Colonic mucosa (tissue), 4 donors: ENCODE data around the gene GHR. TPM values are rescaled to one million over a fixed set of nuclear protein-coding genes. Genes with fewer than 3 reads are reported as not detected.

ENCODE experiments used
- DNase-seq: peaks from one replicate; pipeline ENCODE4 v3.0.0-alpha.2; 2020
- H3K27ac ChIP-seq: fragments of 200-600 bp; one replicate; pipeline ENCODE4 v1.8.0; 2021
- H3K27me3 ChIP-seq: fragments of 200-600 bp; one replicate; pipeline ENCODE4 v1.8.0; 2021
- H3K36me3 ChIP-seq: fragments of 200-600 bp; one replicate; pipeline ENCODE4 v1.8.0; 2021
- H3K4me1 ChIP-seq: fragments of 200-600 bp; one replicate; pipeline ENCODE4 v1.8.0; 2021; ENCODE audit warnings: mild to moderate bottlenecking
- H3K4me3 ChIP-seq: fragments of 200-600 bp; one replicate; pipeline ENCODE4 v1.8.0; 2021
- H3K9ac ChIP-seq, 2 donors: one replicate each; pipeline ENCODE4 v1.7.0; 2013; ENCODE audit warnings: control low read depth in 2 of 2, low read depth in 2 of 2, low read length in 2 of 2
- H3K9me3 ChIP-seq: fragments of 200-600 bp; one replicate; pipeline ENCODE4 v1.8.0; 2021
- intact Hi-C: fragments of 100-400 bp; cut with DNase I; formaldehyde crosslinking; loops from one replicate; pipeline ENCODE4 v1.14.1; 2022
- total RNA-seq, 2 donors: library from RNA; stranded (reverse); fragmentation: NEBNext Ultra II Directional in 1 of 2; extraction: Animal tissue kit (Norgen Biotek cat#: 25700) in 1 of 2; gene quantifications; one replicate each; pipeline ENCODE4 v1.2.1, GENCODE V29; 2021
- TF ChIP-seq, protein P1 (sequence below): fragments of 200-600 bp; IDR thresholded peaks from one replicate; pipeline ENCODE4 v1.8.0; 2022; ENCODE audit warnings: antibody characterized with exemption, mild to moderate bottlenecking
- donor health status: healthy.
- donor health status: DM: no; HTN: no; CAD: no.
- donor health status: DM: no; HTN: no; CAD: no.

Gene GHR
- total RNA-seq, 2 donors from 2014 or later, result 2.4 to 6.8 TPM

DNA sequence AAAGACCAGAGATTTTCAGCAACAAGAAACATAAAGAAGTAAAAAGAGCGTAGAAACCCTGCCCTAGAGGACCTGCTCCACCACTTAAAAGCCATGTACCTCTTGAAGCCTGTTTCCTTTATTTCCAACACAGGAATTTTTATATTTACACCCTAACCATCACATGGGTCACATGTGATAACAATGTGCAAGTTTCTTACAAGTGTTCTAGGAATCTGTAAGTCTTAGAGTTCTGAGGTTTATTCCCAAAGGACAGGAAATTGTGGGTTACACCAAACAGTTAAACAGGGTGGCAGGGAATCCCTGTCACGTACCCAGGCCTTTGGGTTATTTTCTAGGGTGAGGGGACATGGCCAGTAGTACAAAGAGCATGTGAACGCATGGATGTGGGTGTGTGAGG, 224.8 kb downstream of the GHR start:
- Histone ChIP-seq H3K4me3 (no peak overlapping the region), H3K4me1 (no peaks in the 10 kb centered on the region), H3K9ac (no peak overlapping the region), H3K27ac (no peak overlapping the region), H3K27me3 (no peaks in the 10 kb centered on the region), H3K36me3 (no peaks in the 10 kb centered on the region), H3K9me3 (no peaks in the 10 kb centered on the region)
- TF ChIP-seq, protein P1, sequence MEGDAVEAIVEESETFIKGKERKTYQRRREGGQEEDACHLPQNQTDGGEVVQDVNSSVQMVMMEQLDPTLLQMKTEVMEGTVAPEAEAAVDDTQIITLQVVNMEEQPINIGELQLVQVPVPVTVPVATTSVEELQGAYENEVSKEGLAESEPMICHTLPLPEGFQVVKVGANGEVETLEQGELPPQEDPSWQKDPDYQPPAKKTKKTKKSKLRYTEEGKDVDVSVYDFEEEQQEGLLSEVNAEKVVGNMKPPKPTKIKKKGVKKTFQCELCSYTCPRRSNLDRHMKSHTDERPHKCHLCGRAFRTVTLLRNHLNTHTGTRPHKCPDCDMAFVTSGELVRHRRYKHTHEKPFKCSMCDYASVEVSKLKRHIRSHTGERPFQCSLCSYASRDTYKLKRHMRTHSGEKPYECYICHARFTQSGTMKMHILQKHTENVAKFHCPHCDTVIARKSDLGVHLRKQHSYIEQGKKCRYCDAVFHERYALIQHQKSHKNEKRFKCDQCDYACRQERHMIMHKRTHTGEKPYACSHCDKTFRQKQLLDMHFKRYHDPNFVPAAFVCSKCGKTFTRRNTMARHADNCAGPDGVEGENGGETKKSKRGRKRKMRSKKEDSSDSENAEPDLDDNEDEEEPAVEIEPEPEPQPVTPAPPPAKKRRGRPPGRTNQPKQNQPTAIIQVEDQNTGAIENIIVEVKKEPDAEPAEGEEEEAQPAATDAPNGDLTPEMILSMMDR, result no peak
- intact Hi-C loops, result no loop called here
- no peak for DNase-seq

DNA sequence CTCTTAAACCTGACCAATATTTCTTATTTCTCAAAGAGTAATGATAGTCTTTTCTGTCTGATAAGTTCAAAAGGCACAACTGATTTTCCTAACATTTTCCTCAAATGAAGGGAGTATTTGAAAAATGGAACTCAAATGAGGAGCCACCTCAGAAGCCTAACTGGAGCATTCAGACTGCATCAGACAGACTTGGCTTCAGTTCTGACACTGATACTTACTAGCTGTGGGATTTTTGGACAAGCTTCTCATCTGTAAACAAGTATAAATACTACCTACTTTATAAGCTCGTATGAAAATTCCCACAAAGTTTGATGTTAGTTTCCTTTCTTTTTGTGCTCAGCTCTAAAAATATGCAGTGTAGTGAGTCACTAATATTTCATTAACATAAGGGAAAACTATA, 225.7 kb downstream of the GHR start:
- intact Hi-C loops, result no loop called here
- Histone ChIP-seq H3K36me3 (no peaks in the 10 kb centered on the region), H3K4me3 (no peak overlapping the region), H3K9me3 (no peaks in the 10 kb centered on the region), H3K4me1 (no peaks in the 10 kb centered on the region), H3K9ac (no peak overlapping the region), H3K27me3 (no peaks in the 10 kb centered on the region), H3K27ac (no peak overlapping the region)
- TF ChIP-seq, protein P1, result no peak
- DNase-seq, result no peak

DNA sequence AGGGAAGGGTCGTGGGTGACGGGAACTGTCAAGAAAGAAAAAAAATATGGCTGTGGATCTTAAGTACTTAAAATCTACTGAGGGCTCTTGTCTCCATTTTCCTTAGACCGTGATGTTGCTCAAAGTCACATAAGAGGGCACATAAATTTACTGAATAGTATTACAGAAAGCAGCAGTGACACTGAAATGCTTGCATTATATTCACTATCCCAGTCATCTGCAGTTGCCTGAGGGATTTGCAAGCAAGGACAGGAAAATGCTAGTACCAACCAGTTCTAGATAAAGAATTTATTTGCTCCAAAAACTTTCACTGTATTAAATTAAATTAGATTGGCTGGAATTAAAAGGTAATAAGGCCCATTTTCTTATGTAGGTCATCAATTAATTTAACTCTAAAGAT, 226.8 kb downstream of the GHR start:
- H3K9ac ChIP-seq, result no peak overlapping the region
- intact Hi-C loops, result no loop called here
- TF ChIP-seq, protein P1, result no peak

DNA sequence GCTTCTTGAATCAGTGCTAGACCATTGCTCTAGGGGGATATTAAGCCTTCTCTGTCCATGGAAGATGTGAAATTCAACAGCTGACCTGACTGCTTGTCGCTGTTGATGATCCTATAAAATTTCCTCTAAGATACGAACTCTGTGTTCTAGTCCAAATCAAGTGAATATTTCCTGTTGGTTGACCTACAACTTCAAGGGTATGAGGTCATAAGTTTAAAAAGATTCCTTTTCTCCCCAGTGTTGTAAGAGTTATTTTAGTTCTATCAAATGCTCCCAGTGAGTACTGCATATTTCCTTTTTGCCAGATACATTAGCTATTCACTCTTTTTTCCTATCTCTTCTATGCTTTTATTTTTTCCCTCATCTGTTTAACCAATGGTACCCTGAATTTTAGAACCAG, 230.5 kb downstream of the GHR start:
- intact Hi-C loops, result no loop called here
- TF ChIP-seq, protein P1, result no peak
- Histone ChIP-seq H3K27me3 (no peaks in the 10 kb centered on the region), H3K4me1 (no peaks in the 10 kb centered on the region), H3K9me3 (no peaks in the 10 kb centered on the region), H3K27ac (no peak overlapping the region), H3K4me3 (no peak overlapping the region), H3K36me3 (no peaks in the 10 kb centered on the region), H3K9ac (no peak overlapping the region)
- no peak for DNase-seq

More for the DNA sequence above, 226.8 kb downstream of the GHR start:
- Histone ChIP-seq H3K27ac (no peak overlapping the region), H3K4me3 (no peak overlapping the region), H3K4me1 (no peaks in the 10 kb centered on the region), H3K9me3 (no peaks in the 10 kb centered on the region), H3K36me3 (no peaks in the 10 kb centered on the region), H3K27me3 (no peaks in the 10 kb centered on the region)
- DNase-seq, result no peak

DNA sequence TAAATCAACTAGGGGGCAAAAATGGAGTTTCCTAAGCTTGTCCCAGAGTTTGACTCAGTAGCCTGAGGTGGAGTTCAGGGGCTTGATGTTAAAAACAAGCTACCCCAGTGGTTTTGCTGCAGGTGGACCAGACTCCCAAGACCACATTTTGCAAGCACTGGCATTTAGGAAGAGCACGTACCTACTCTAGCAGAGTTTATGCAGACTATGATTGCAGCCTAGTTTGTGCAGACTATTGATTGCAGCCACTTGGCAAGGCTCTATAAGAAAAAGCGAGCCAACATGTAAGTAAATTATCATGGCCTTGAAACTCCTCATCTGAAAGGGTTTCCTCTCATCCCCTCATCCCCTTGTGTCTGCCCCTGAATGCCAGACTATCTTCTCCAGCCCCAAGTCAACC, 231.4 kb downstream of the GHR start:
- Histone ChIP-seq H3K27ac (no peak overlapping the region), H3K9me3 (no peaks in the 10 kb centered on the region), H3K9ac (no peak overlapping the region), H3K36me3 (no peaks in the 10 kb centered on the region), H3K4me1 (no peaks in the 10 kb centered on the region), H3K4me3 (no peak overlapping the region), H3K27me3 (no peaks in the 10 kb centered on the region)
- TF ChIP-seq, protein P1, result no peak
- intact Hi-C loops, result no loop called here
- no peak for DNase-seq
